NOMO-1 treated with dmso at 0.1 percent for 144 hours (cell line): ENCODE results near the gene HPCAL4.

Experiments
- DNase-seq: peaks from one replicate; lab custom pipeline; 2025; ENCODE audit not compliant: unreplicated experiment; lab: John Stamatoyannopoulos, UW

HPCAL4 gene

GRCh38 chr1:39652554-39652953, 38.7 kb downstream of the HPCAL4 start:
- DNase-seq = no peak

GRCh38 chr1:39652105-39652504, 39.1 kb downstream of the HPCAL4 start:
- DNase-seq = no peak

DNA sequence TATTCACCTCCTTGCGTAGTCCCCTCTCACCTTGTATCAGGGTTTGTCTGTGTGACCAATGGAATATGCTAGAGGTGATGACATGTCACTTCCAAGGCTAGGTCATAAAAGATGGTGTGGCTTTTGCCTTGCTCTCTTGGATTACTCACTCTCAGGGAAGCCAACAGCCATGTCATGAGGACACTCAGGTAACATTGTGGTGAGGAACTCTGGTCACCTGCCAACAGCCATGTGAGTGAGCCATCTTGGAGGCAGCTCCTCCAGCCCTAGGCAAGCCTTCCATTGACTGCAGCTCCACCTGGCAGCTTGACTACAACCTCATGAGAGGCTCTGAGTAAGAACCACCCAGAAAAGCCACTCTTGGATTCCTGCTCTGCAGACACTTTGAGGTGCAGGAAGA, 40.8 kb downstream of the HPCAL4 start:
- no peak for DNase-seq

DNA sequence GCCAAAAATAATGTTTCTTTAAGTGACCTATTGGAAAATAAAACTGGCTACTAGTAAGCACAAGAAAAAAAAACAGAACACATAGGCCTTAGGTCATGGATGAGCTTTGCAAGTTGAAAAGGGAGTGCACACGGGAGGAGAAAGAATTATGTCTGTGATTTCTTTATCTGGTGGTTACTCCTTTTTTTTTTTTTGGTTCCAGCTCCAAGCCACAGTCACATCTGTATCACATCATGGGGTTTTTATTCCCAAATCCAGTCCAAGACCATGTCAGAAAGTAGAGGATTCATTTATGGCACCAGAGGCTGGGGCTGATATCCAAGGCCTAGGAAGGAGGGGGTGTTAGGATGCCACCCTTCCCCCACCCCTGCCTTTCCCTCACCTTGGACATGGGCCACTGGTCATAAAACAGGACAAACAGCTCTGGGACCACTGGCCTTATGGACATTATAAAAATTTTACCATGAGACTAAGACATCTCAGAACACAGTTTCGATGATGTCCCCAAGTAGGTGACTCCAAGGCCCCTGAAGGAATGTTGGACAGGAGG, 41.5 kb downstream of the HPCAL4 start:
- no peak for DNase-seq

DNA sequence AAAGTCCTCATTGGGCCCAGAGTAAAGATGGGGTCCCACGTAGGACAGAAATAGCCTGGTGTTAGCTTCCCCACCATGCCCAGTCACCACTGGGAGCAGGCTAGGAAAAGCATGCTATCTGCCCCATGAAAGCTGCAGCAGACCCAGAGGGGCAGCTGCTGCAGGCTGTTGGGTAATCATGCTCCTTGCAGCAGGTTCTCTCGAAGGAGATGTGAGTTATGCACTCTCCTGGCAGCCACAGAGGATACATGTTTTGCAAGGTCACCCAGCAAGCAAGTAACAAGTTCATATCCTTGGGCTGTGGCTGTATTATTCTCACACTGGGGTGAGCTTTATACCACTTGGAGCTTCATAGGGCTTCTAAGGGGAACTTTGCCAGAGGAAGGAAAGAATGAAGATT, 42.7 kb downstream of the HPCAL4 start:
- DNase-seq = no peak

- no peak for DNase-seq
Observed at GRCh38 chr1:39647247-39647646, 44.0 kb downstream of the HPCAL4 start.

GRCh38 chr1:39646232-39647081, 44.8 kb downstream of the HPCAL4 start:
- DNase-seq = no peak

DNA sequence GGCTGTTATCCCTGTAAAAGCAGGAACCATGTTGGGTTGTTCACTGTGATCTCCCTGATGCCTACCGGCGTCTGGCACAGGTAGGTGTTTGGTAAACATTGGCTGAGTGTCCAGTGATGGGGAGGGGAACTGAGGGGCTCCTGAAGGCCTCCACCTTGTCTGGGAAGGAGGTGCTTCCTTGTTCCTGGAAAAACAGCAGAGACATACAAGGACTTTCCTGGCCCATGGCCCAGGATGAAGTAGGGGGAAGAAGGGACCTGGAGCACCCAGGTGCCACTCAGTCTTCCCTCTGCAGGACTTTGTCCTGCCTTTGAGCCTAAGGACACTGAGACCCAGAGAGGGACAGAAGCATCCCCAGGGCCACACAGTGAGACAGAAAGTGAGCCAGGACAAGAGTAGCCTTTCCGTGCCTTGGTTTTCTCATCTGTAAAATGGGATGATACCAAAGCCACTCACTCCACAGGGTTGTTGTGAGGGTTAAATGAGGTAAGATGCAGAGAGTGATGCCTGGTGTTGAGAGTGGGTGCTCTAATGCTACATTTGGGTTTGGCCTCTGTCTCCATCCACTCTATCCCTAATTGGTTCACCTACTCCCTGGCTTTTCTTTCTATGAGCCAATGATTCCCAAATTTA, 45.7 kb downstream of the HPCAL4 start:
- no peak for DNase-seq

- no peak for DNase-seq
Observed at GRCh38 chr1:39643705-39644104, 47.5 kb downstream of the HPCAL4 start.

DNA sequence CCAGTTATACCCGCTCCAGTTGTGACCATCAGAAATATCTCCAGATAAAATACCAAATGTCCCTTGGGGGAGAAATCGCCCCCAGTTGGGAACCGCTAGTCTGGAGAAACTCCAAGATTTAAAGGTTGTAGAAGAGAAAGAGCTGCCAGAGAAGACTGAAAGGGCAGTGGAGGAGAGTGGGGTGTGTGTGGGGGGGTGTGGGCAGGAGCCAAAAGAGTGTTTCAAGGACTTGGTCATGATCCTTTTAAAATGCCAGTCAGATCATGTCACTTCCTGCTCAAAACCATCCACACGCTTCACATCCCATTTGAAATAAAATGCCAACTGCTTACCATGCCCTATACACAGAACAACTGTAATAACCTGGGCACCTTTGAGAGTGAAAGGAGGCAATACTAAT, 48.4 kb downstream of the HPCAL4 start:
- no peak for DNase-seq

GRCh38 chr1:39640861-39641260, 50.4 kb downstream of the HPCAL4 start:
- no peak for DNase-seq

DNA sequence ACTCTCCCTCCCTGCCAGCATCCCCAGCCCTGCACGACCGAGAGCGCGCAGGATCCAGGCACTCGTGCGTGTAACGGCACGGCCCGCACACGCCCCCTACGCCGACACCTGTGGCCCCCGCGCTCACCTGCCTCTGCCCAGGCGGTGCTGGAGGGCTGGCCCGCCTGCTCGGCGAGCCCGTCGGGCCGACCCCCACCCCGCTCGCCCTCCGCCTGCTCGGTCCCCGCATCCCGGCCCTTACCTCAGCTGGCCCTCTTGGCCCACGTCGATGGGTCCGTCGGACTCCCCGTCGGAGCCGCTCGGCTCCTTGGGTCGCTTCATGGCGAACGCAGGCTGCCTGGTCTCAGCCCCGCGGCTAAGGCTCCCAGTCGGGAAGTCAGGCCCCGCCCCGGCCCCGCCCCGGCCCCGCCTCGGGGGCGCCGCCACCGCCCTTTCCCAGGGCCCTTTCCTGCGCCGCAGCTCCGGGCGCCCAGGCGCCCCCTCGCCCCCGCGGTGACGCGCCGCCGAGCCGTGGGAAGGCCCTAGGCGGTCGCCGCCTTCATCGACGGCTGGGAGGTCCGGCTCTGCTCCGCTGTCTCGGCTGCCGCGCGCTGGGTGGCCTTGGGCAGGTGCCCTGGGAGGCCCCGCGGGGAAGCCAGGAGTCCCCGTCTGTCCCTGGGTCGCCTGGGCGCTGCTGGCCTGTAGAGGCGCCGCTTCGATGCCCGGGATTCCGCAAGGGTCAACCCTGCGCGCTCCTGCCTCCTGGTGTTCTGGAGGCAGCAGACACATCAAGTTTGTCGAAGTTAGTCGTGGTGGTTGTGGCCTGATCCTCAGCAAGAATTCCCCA, 51.7 kb downstream of the HPCAL4 start, which contains the start of gene HEYL:
TSS of gene HEYL (minus strand) at position 339 of the 826 bp plus-strand sequence. CDS start at position 321, 18 bp downstream.
- peak; percentile 73 for DNase-seq

DNA sequence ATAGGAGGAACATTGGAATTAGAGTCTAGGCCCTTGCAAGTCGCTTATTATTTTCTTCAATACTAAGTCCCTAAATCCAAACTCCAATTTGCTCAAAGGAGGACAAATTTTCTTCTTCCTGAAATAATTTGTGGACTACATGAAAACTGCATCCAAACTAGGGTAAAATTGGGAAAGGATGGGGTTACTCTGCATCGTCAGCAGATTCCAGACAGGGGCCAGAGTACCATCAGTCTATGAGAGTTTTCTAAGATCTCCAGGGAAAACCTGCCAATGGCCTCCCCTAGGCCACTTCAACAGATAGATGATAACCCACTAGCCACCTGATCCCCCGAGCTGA, 52.3 kb downstream of the HPCAL4 start:
- no peak for DNase-seq

- no peak for DNase-seq
Observed at GRCh38 chr1:39637361-39637760, 53.9 kb downstream of the HPCAL4 start.

- no peak for DNase-seq
Observed at GRCh38 chr1:39635871-39636210, 55.4 kb downstream of the HPCAL4 start.

GRCh38 chr1:39635205-39635870, 55.9 kb downstream of the HPCAL4 start:
- no peak for DNase-seq

DNA sequence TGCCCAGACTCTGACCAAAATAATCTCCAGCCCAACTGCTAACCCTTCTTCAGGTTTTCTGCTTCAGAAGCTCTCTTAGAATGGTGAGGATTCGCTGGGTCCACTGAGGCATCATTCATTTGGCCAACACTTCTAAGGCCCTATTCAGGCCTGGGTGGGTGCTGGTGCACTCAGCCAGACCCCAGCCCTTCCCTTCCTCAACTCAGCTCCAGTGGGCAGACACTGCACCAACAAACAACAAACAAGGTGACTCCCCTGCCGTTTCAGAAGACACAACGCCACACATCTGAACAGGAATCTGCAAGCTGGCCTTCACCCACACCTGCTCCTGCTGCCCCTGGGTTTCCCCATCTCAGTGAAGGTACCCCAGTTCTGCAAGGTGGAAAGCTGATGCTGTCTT, 57.8 kb downstream of the HPCAL4 start:
- no peak for DNase-seq

GRCh38 chr1:39632682-39633417, 58.4 kb downstream of the HPCAL4 start:
- DNase-seq = no peak

DNA sequence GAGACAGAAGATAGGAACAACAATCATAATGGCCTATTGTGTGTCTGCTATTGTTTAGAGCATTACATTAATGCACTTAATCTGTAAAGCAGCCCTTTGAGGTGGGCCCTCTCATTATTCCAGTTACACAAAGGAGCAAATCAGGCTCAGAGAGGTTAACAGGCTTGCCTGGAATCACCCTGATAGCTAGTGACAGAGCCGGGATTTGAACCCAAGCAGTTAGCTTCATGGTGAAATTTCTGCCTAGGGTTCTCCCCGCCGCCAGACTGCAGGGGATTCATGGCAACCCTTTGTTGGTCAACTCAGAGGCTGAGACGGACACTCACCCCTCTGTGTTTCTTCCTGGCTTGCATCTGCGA, 58.9 kb downstream of the HPCAL4 start:
- DNase-seq = no peak
